T-helper 1 cell treated with Interleukin-12 subunit alpha and Interleukin-12 subunit beta and Interleukin-4 antibody, amounts not matched to agents 30 μg/mL and 1 μg/mL, for 36 hours (primary cell): Measurements from ENCODE around the gene PKN1.
A peak's percentile ranks its signal among the peaks of the same experiment; 100 is the strongest.

Experiments
- H3K27ac Mint-ChIP-seq: one replicate; pipeline ENCODE4 v1.8.0; 2021; ENCODE audit warnings: mild to moderate bottlenecking, mixed read lengths
- H3K27me3 Mint-ChIP-seq: one replicate; pipeline ENCODE4 v1.8.0; 2021; ENCODE audit warnings: low read depth, mixed read lengths
- H3K36me3 Mint-ChIP-seq: one replicate; pipeline ENCODE4 v1.8.0; 2021; ENCODE audit warnings: low read depth, mixed read lengths
- H3K4me1 Mint-ChIP-seq: one replicate; pipeline ENCODE4 v1.8.0; 2021; ENCODE audit warnings: low read depth, mixed read lengths
- H3K4me3 Mint-ChIP-seq: one replicate; pipeline ENCODE4 v1.8.0; 2021; ENCODE audit warnings: mild to moderate bottlenecking, moderate library complexity, mixed read lengths
- H3K9me3 Mint-ChIP-seq: one replicate; pipeline ENCODE4 v1.8.0; 2021; ENCODE audit warnings: mixed read lengths

The PKN1 gene

GRCh38 chr19:14411938-14412245 is 21.2 kb upstream of the PKN1 start:
- Mint-ChIP-seq H3K4me1 (peaks cover 43% of the 10 kb centered on the region), H3K27ac (peak overlapping the region; percentile 41), H3K27me3 (no peaks in the 10 kb centered on the region), H3K9me3 (no peaks in the 10 kb centered on the region), H3K4me3 (no peak overlapping the region), H3K36me3 (peaks cover 54% of the 10 kb centered on the region)

DNA sequence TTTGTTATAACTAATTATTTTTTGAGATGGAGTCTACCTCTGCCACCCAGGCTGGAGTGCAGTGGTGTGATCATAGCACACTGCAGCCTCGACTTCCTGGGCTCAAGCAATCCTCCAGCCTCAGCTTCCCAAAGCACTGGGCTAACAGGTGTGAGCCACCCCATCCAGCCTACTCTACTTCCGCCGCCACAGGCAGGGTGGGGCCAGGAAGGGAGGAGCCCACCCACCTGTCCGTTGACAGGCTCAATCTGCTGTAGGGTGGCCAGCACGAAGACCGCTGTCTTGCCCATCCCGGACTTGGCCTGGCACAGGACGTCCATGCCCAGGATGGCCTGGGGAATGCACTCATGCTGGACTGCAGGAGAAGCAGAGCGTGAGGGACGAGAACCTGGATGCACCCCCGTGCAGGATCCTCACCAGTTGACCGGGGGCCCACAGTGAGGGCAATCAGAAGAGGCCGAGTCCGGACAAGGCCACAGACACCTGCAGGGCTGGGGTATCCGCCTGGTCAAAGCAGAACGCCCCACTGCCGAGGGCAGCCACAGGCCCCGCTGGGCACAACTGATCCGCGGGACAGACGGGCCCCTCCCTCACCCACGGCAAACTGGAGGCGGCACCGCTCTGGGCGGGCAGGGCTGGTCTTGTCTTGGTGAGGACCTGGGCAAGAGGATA is 20.6 kb upstream of the PKN1 start:
- Mint-ChIP-seq H3K4me1 (peaks cover 45% of the 10 kb centered on the region), H3K36me3 (peaks cover 53% of the 10 kb centered on the region), H3K27me3 (no peaks in the 10 kb centered on the region), H3K9me3 (no peaks in the 10 kb centered on the region), H3K27ac (no peak overlapping the region), H3K4me3 (no peak overlapping the region)

- Mint-ChIP-seq H3K27me3 (no peaks in the 10 kb centered on the region), H3K27ac (peak overlapping the region; percentile 47), H3K9me3 (no peaks in the 10 kb centered on the region), H3K4me3 (no peak overlapping the region), H3K36me3 (peaks cover 50% of the 10 kb centered on the region), H3K4me1 (peaks cover 46% of the 10 kb centered on the region)
These were observed 20.0 kb upstream of the PKN1 start for GRCh38 chr19:14412996-14413692.

- no peaks in the 10 kb centered on the region for H3K27me3 Mint-ChIP-seq
- peak overlapping the region; percentile 55 for H3K27ac Mint-ChIP-seq
- H3K36me3 Mint-ChIP-seq: peaks cover 44% of the 10 kb centered on the region
- H3K9me3 Mint-ChIP-seq: no peaks in the 10 kb centered on the region
- peaks cover 44% of the 10 kb centered on the region for H3K4me1 Mint-ChIP-seq
- no peak overlapping the region for H3K4me3 Mint-ChIP-seq
These were observed 19.4 kb upstream of the PKN1 start for GRCh38 chr19:14413693-14414181.

DNA sequence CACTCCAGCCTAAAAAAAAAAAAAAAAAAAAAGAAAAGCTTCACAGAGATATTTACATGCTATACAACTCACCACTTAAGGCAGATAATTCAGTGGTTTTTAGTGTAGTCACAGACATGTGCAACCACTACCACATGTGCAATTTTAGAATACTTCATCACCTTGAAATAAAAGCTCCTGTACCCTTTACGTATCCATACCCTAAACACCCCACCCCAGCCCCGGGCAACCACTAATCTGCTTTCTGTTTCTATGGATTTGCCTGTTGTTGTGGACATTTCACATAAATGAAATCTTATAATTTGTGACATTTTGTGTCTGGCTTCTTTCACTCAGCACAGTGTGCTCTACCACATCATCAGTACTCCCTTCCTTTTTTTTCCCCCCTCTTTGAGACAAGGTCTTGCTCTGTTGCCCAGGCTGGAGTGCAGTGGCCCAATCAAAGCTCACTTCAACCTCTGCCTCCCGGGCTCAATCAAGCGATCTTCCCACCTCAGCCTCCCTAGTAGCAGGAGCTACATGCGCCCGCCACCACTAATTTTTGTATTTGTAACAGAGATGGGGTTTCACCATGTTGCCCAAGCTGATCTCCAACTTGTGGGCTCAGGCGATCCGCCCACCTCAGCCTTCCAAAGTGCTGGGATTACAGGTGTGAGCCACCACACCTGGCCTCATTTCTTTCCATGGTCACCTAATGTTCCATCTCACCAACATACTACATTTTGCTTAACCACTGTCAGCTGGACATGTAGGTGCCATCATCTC is 18.0 kb upstream of the PKN1 start:
- Mint-ChIP-seq H3K9me3 (no peaks in the 10 kb centered on the region), H3K4me3 (peak overlapping the region; percentile 33), H3K27me3 (no peaks in the 10 kb centered on the region), H3K27ac (peak overlapping the region; percentile 67), H3K4me1 (peaks cover 45% of the 10 kb centered on the region), H3K36me3 (peaks cover 42% of the 10 kb centered on the region)

DNA sequence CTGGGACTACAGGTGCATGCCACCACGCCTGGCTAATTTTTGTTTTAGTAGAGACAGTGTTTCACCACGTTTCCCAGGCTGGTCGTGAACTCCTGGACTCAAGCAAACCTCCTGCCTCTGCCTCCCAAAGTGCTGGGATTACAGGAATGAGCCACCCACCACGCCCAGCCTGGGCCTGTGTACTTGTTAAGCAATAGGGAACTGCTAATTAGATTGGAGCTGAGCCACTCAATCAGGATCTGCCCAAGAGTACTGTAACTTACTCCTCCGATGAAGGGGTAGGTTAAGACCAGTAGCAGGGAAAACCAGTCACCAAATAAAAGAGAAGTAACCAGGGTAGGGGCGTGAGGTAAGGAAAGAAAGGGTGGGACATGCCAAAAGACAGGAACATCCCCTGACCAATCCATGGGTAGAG is 16.3 kb upstream of the PKN1 start:
- Mint-ChIP-seq H3K27ac (peak overlapping the region; percentile 88), H3K4me1 (peaks cover 42% of the 10 kb centered on the region), H3K9me3 (no peaks in the 10 kb centered on the region), H3K4me3 (peak overlapping the region; percentile 95), H3K36me3 (peaks cover 31% of the 10 kb centered on the region), H3K27me3 (no peaks in the 10 kb centered on the region)

DNA sequence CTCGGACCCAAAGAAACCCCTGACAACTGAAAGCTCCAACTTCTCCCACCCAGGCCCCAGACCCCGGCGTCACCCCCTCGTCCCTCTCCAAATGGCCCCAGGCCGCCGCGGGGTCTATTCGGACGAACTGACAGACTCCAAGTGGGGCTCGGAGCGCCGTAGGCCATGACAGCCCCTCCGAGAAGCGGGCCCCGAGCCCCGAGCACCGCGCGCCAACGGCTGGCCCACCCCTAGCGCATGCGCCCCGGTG is 14.3 kb upstream of the PKN1 start:
- Mint-ChIP-seq H3K4me3 (peak overlapping the region; percentile 95), H3K27me3 (no peaks in the 10 kb centered on the region)

DNA sequence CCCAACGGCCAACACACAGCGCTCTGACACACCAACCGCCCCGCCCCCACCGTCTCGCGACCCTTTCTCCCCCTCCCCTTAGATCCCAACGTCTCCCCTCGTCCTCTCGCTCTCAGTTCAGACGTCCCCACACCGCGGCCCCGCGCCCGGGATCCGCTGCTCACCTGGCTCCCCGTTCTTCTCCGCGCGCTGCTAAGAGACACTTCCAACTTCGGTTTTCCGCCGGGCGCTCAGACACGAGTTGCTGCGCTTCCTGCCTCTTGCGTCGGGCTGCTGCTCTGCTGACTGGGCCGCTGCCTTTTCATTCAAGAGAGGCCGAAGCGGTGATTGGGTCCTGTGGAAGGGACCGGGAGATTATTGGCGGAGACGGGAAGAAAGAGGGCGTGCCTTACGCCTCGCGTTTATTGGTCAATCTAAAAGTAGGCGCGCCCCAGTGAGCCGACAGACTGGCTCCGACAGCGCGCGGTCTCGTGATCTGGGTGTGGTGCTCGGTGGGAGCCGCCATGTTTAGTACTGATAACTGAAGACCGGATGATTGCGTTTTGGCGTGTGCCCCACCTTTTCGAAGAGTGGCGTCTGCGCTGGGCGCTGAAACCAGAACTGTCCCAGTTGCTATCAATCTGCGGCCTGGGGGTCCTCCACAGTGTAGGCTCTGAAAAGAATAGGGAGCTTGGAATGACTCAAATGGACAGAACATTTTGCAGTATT is 13.8 kb upstream of the PKN1 start, which contains the start of gene DDX39A:
Gene DDX39A (minus strand): TSS at position 236 of the 708 bp plus-strand sequence. CDS start 6,121 bp downstream, outside the sequence.
- Mint-ChIP-seq H3K27me3 (no peaks in the 10 kb centered on the region), H3K4me1 (peaks cover 33% of the 10 kb centered on the region), H3K9me3 (no peaks in the 10 kb centered on the region), H3K36me3 (peaks cover 18% of the 10 kb centered on the region), H3K27ac (peak within 1 kb of the TSS; percentile 99), H3K4me3 (peak within 1 kb of the TSS; percentile 95)

More for the DNA sequence above, 14.3 kb upstream of the PKN1 start:
- H3K9me3 Mint-ChIP-seq: no peaks in the 10 kb centered on the region
- H3K36me3 Mint-ChIP-seq: peaks cover 18% of the 10 kb centered on the region
- H3K4me1 Mint-ChIP-seq: peaks cover 33% of the 10 kb centered on the region
- peak overlapping the region; percentile 99 for H3K27ac Mint-ChIP-seq

DNA sequence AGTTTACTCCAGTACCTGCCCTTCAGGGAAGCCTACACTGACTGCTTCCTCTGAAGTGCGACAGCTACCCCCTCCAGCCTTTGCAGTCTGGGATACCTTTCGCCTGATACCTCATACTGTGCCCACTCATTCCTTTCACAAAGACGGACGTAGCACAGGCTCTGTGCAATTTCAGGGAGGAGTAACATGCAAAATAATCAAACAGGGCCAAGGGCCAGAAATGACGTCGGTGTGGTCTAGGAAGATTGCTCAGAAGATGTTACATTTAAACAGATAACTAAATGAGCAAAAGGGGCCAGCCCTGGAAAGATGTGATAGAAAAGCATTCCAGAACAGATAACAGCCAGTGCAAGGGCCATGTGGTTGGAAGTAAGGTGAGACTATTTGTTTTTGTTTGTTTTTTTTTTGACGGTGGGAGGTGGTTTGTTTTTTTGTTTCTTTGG is 7.4 kb upstream of the PKN1 start:
- H3K9me3 Mint-ChIP-seq: no peaks in the 10 kb centered on the region
- no peak overlapping the region for H3K4me3 Mint-ChIP-seq
- H3K36me3 Mint-ChIP-seq: no peaks in the 10 kb centered on the region
- H3K4me1 Mint-ChIP-seq: peaks cover 2% of the 10 kb centered on the region
- H3K27ac Mint-ChIP-seq: no peak overlapping the region
- peaks cover 10% of the 10 kb centered on the region for H3K27me3 Mint-ChIP-seq

DNA sequence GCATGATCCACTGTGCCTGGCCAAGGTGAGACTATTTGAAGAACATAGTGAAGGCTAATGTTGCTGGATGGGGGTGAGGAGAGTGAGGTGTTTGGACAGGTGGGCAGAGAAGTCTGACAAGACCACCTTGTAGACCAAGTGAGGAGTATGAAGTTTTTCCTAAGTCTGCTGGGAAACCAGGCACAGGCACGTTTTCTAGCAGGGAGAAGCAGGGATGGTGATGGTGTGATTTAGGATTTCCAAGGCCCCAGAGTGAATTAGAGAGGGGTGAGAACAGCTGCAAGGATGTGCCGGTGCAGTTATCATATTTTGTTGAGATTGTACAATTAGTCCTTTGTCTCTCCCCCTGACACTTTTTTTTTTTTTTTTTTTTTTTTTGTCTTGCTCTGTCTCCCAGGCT is 5.6 kb upstream of the PKN1 start:
- Mint-ChIP-seq H3K27me3 (peaks cover 13% of the 10 kb centered on the region), H3K27ac (no peak overlapping the region), H3K4me1 (peaks cover 10% of the 10 kb centered on the region), H3K36me3 (no peaks in the 10 kb centered on the region), H3K4me3 (no peak overlapping the region), H3K9me3 (no peaks in the 10 kb centered on the region)

- Mint-ChIP-seq H3K4me3 (no peak overlapping the region), H3K27ac (no peak overlapping the region), H3K36me3 (no peaks in the 10 kb centered on the region), H3K4me1 (peaks cover 13% of the 10 kb centered on the region), H3K9me3 (no peaks in the 10 kb centered on the region), H3K27me3 (peaks cover 13% of the 10 kb centered on the region)
These were observed 4.2 kb upstream of the PKN1 start for GRCh38 chr19:14428882-14429416.

DNA sequence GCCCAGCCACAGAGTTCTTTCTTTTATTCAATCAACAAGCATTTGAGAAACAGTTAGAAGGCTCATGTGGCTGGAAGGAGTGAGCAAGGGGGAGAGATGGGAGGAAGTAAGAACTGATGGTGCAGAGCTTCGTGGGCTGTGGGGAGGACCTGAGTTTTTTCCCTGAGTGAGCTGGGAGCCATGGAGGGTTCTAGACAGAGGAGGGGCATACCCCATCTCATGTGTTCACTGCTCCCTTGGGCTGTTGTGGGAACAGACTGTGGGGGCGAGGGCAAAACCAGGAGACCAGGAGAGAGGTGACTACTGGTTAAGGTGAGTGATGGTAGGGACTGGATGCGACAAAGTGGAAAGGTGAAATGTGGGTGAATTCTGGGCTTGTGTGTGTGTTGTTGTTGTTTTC is 2.4 kb upstream of the PKN1 start:
- Mint-ChIP-seq H3K4me1 (peaks cover 20% of the 10 kb centered on the region), H3K36me3 (no peaks in the 10 kb centered on the region), H3K9me3 (no peaks in the 10 kb centered on the region), H3K27me3 (peaks cover 13% of the 10 kb centered on the region), H3K4me3 (peak overlapping the region; percentile 41), H3K27ac (no peak overlapping the region)

DNA sequence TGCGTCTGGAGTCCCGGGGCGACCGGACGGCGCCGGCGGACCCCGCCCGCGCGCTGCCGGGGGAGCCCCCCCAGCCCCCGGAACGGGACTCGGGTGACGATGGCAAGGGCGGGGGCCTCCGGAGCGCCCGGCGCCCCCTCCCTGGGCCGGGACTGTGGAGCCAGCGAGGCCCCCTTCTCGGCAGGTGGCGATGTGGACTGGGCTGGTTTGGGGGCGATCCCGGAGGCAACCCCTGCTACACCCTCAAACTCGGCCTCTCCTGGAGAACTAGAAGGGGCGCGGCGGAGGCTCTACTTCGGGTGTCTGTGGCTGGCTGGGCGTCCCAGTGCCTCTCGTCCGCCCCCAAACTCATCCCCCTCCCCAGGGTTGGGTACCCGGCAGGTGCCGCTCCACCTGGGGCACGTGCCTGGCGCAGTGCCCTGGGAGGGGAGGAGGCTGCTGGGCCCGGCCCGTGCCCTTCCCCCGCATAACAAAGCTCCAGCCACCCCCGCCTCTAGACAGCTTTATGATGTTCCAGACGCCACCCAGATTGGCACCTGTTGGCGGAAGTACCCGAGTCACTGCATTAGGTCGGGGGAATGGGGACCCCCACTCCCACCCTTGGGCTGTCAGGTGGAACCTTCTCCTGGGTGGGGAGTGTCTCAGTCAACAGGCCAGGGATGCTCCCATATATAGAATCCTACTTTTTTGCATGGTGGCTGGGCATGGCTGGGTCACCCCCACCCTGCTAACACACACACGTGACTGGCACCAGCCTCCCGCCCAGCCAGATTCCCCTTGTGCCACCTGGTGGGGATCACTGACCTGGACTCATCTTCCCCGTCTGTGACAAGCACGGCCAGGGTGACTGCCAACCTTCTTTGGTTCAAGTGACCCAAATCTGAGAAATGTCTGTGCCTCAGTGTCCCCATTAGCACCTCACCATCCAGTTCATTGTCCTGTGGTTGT is 722 bp downstream of the PKN1 start:
- peak overlapping the region; percentile 74 for H3K4me3 Mint-ChIP-seq
- no peaks in the 10 kb centered on the region for H3K36me3 Mint-ChIP-seq
- H3K27me3 Mint-ChIP-seq: peaks cover 9% of the 10 kb centered on the region
- no peaks in the 10 kb centered on the region for H3K9me3 Mint-ChIP-seq
- peaks cover 25% of the 10 kb centered on the region for H3K4me1 Mint-ChIP-seq
- peak overlapping the region; percentile 31 for H3K27ac Mint-ChIP-seq
